AG04449 (cell line): ENCODE results near the gene CEP152.

ENCODE experiments used
- CTCF ChIA-PET: fragments of 350-600 bp; formaldehyde crosslinking; extraction: SDS; loops from one replicate; lab custom pipeline; 2021; ENCODE audit warnings: antibody characterized with exemption; lab: Yijun Ruan, JAX
- POLR2A ChIA-PET: fragments of 400-600, 350-600 bp; formaldehyde crosslinking; extraction: SDS; loops from one replicate; lab custom pipeline; 2020; ENCODE audit warnings: antibody characterized with exemption, inconsistent platforms; lab: Yijun Ruan, JAX
- DNase-seq: peaks from one replicate; pipeline ENCODE4 v3.0.0-alpha.2; 2010; ENCODE audit warnings: low read depth, low spot score
- H3K4me3 ChIP-seq: 2 replicates; pipeline ENCODE4 v1.5.1; 2011; ENCODE audit warnings: low read depth, mild to moderate bottlenecking, control low read depth, low read length
- TF ChIP-seq, protein P1 (sequence below): IDR thresholded peaks from one replicate; pipeline ENCODE4 v1.5.1; 2011; ENCODE audit warnings: mild to moderate bottlenecking, moderate library complexity, low read length, control low read depth, inconsistent platforms; ENCODE audit not compliant: insufficient read depth; ENCODE audit errors: missing control alignments

The CEP152 gene, protein sequence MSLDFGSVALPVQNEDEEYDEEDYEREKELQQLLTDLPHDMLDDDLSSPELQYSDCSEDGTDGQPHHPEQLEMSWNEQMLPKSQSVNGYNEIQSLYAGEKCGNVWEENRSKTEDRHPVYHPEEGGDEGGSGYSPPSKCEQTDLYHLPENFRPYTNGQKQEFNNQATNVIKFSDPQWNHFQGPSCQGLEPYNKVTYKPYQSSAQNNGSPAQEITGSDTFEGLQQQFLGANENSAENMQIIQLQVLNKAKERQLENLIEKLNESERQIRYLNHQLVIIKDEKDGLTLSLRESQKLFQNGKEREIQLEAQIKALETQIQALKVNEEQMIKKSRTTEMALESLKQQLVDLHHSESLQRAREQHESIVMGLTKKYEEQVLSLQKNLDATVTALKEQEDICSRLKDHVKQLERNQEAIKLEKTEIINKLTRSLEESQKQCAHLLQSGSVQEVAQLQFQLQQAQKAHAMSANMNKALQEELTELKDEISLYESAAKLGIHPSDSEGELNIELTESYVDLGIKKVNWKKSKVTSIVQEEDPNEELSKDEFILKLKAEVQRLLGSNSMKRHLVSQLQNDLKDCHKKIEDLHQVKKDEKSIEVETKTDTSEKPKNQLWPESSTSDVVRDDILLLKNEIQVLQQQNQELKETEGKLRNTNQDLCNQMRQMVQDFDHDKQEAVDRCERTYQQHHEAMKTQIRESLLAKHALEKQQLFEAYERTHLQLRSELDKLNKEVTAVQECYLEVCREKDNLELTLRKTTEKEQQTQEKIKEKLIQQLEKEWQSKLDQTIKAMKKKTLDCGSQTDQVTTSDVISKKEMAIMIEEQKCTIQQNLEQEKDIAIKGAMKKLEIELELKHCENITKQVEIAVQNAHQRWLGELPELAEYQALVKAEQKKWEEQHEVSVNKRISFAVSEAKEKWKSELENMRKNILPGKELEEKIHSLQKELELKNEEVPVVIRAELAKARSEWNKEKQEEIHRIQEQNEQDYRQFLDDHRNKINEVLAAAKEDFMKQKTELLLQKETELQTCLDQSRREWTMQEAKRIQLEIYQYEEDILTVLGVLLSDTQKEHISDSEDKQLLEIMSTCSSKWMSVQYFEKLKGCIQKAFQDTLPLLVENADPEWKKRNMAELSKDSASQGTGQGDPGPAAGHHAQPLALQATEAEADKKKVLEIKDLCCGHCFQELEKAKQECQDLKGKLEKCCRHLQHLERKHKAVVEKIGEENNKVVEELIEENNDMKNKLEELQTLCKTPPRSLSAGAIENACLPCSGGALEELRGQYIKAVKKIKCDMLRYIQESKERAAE (N-terminal part only)

DNA sequence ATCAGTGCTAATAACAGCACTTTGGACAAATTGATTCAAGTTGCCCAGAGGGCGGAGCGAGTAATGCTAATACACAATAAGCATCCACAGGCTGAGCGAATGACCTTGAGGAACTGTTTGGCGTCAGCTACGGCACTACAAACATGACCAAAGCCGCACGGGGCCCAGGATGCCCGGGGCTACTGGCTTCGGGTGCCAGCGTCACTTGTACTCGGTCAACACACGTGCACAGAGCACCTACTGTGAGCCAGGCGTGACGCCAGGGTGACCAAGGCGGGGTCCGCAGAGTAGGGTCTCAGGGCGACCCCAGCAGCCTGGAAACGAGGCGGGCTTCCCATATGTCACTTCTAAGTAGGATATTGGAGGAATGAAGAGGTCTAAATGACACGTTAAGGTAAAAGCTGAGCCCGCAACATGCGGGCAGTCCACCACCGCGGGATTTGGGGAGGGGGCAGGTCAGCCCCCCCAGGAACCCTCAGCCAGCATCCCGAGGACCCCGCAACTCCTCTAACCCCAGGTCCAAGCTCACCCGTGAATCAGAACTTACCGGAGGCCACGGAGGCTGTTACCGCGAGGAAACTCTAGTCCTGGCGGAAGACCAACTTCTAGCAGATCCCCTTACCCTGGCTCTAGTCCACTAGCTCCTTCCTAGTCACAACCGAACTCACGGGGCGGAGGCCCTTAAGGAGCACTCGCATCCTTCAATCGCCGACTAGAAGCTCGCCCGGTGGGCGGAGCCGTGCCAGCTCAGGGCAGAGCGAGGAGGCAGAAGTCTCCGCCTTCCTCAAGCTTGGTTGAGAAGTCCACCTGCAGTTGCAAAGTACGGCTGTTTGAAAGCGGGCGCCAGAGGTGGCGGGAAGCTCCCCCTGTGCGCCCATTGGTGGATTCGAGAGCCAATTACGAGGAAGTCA lies at the start of gene CEP152:
Gene CEP152 (minus strand): TSS at position 656 of the 911 bp plus-strand sequence. CDS start 5,420 bp downstream, outside the sequence.
- ChIA-PET POLR2A (no interaction called here), CTCF (interaction anchor here (0.7 to 2.6 kb wide), 5 partner anchors 8 to 231 kb away, joined by 3 to 19 read pairs (median 3); no protein-coding TSS in a partner anchor)
- H3K4me3 ChIP-seq = peak within 1 kb of the TSS; percentile 91
- peak; percentile 96 for DNase-seq
- TF ChIP-seq, protein P1, sequence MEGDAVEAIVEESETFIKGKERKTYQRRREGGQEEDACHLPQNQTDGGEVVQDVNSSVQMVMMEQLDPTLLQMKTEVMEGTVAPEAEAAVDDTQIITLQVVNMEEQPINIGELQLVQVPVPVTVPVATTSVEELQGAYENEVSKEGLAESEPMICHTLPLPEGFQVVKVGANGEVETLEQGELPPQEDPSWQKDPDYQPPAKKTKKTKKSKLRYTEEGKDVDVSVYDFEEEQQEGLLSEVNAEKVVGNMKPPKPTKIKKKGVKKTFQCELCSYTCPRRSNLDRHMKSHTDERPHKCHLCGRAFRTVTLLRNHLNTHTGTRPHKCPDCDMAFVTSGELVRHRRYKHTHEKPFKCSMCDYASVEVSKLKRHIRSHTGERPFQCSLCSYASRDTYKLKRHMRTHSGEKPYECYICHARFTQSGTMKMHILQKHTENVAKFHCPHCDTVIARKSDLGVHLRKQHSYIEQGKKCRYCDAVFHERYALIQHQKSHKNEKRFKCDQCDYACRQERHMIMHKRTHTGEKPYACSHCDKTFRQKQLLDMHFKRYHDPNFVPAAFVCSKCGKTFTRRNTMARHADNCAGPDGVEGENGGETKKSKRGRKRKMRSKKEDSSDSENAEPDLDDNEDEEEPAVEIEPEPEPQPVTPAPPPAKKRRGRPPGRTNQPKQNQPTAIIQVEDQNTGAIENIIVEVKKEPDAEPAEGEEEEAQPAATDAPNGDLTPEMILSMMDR = no peak

DNA sequence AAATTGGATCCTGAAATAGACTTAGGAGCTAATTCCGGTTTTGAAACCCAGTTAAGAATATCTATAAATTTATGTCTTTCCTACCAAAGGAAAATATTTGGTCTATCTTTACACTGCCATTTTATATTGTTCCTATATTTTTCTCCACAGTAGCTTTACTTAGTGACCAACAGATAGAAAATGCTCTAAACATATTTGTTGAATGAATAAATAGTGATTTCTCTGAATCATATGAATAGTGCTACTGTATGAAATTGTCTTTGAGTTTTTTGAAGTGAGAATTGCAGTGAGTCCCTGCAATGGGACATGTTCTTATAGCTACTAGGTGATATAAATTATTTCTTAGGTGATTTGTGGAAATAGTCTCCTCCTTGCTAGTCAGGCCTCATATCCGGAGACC lies 48.6 kb upstream of the CEP152 start:
- ChIA-PET CTCF (interaction anchor here (0.7 to 11.1 kb wide), 11 partner anchors 19 to 563 kb away, joined by 3 to 166 read pairs (median 16); partner anchors contain the start of genes EID1, FGF7, SECISBP2L and SHC4), POLR2A (no interaction called here)
- no peak for DNase-seq
- no peak overlapping the region for H3K4me3 ChIP-seq
- TF ChIP-seq, protein P1 = no peak

DNA sequence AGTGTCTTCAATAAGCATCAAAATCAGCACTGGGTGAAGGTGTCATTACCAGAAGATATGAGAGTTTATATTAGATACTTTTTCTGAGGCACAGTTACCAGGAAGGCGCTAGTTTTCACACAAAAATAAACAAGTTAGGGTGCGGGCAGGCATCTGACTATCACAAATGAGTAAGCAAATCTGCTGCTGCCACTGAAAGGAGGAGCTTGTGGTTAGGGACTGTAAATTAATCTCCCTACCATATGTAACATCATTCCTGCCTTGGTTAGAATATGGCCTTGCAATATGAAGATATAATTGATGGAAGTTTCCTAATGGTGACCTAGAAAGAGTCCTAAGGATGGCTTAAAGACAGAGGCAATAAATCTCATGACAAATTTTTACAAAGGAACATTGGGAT lies 47.5 kb upstream of the CEP152 start:
- TF ChIP-seq, protein P1 = no peak
- ChIA-PET POLR2A (no interaction called here), CTCF (interaction anchor here (0.9 to 11.1 kb wide), 11 partner anchors 9 to 1193 kb away, joined by 3 to 166 read pairs (median 6); partner anchors contain the start of gene SHC4)
- peak; percentile 23 for DNase-seq
- H3K4me3 ChIP-seq = no peak overlapping the region

DNA sequence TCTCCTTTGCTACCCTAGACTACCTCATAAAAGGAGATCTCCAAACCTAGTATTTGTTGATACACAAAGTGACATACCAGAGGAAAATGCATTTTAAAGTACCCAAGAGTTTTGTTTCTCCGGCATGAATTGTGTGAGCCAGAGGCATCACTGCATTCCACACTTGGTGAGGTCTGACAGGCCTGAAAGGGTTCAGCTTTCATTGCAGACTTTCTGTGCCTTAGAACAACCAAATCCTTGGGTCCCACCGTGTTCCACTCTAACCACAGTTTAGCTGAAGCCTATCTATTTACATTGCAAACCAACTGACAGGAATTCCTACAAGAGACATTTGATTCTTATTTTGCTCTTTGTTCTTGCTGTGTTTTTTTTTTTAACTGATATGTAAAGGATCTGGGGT lies 46.1 kb upstream of the CEP152 start:
- POLR2A ChIA-PET = interaction anchor here (0.6 to 1.5 kb wide), 3 partner anchors 51 to 1199 kb away, joined by 3 to 5 read pairs (median 3); partner anchors contain the start of gene FBN1
- TF ChIP-seq, protein P1 = no peak
- CTCF ChIA-PET = interaction anchor here (0.9 to 11.1 kb wide), 9 partner anchors 107 to 499 kb away, joined by 3 to 166 read pairs (median 6); partner anchors contain the start of gene SHC4
- no peak overlapping the region for H3K4me3 ChIP-seq
- no peak for DNase-seq
